A549 (cell line): ENCODE results near the gene REG3G. TPM values are rescaled to one million over a fixed set of nuclear protein-coding genes. Genes with fewer than 3 reads are reported as not detected.

ENCODE experiments used
- ATAC-seq, 2 experiments: fragments of 200-7000 bp in 1 of 2; fragments of >200 bp in 1 of 2; cut with Nextera tagmentation in 1 of 2; cut with Tn5 transposase in 1 of 2; 3 replicates each; pipeline versions ENCODE4 v1.8.0 to v1.9.1; 2018 to 2020; ENCODE audit warnings: mild to moderate bottlenecking in 1 of 2, moderate library complexity in 1 of 2
- CTCF ChIA-PET: fragments of 300-600 bp; sonication (Branson Sonifier 250); formaldehyde crosslinking; extraction: SDS; loops from one replicate; lab custom pipeline; 2021; ENCODE audit warnings: antibody characterized with exemption, inconsistent platforms; lab: Yijun Ruan, JAX
- POLR2A ChIA-PET: fragments of 350-600 bp; formaldehyde crosslinking; extraction: SDS; loops from one replicate; lab custom pipeline; 2021; ENCODE audit warnings: antibody characterized with exemption, inconsistent platforms; lab: Yijun Ruan, JAX
- DNase-seq, 2 experiments: peaks; one replicate each; pipeline versions ENCODE4 v3.0.0 to v3.0.0-alpha.2; 2011 to 2016; ENCODE audit warnings: low read depth in 1 of 2, low spot score in 1 of 2
- FAIRE-seq: peaks from 2 replicates; lab custom pipeline; 2011; peaks lifted over from hg19 to GRCh38; lab: Jason Lieb, UNC
- H3K27ac ChIP-seq, 2 experiments: fragments of >200 bp; sonication (Bioruptor Twin); formaldehyde crosslinking; 3 replicates each; pipeline ENCODE4 v1.5.1; 2016 to 2017
- H3K4me1 ChIP-seq: fragments of >200 bp; sonication (Bioruptor Twin); formaldehyde crosslinking; 3 replicates; pipeline ENCODE4 v1.6.1; 2016
- H3K4me2 ChIP-seq: fragments of >200 bp; sonication (Bioruptor Twin); formaldehyde crosslinking; 3 replicates; pipeline ENCODE4 v1.6.1; 2016
- H3K4me3 ChIP-seq: fragments of >200 bp; sonication (Bioruptor Twin); formaldehyde crosslinking; 3 replicates; pipeline ENCODE4 v1.5.1; 2016
- H3K9me3 ChIP-seq: fragments of >200 bp; sonication (Bioruptor Twin); formaldehyde crosslinking; 3 replicates; pipeline ENCODE4 v1.6.1; 2016
- BHLHE40 ChIP-seq: IDR thresholded peaks from 2 replicates; pipeline ENCODE4 v1.6.1; 2012; ENCODE audit warnings: low read depth, low read length, inconsistent platforms
- CHD2 ChIP-seq: fragments of 150-350 bp; IDR thresholded peaks from 2 replicates; pipeline ENCODE4 v1.6.1; 2014; ENCODE audit warnings: low read length; ENCODE audit not compliant: partially characterized antibody
- CHD4 ChIP-seq: fragments of 200-600 bp; sonication (generic); IDR thresholded peaks from 2 replicates; pipeline ENCODE4 v1.6.1; 2016; ENCODE audit warnings: antibody characterized with exemption, mild to moderate bottlenecking, borderline replicate concordance
- EHF ChIP-seq: fragments of 250-450 bp; sonication (Bioruptor Pico); IDR thresholded peaks from 2 replicates; pipeline ENCODE4 v1.5.0; 2020; ENCODE audit warnings: mild to moderate bottlenecking
- EHMT2 ChIP-seq: fragments of 200-600 bp; sonication (generic); IDR thresholded peaks from 2 replicates; pipeline ENCODE4 v1.6.1; 2016; ENCODE audit warnings: antibody characterized with exemption, low read depth, mild to moderate bottlenecking, moderate library complexity
- EP300 ChIP-seq, 2 experiments: fragments of >200 bp; sonication (Bioruptor Twin); formaldehyde crosslinking; IDR thresholded peaks; 2 replicates in 1 of 2; 3 replicates in 1 of 2; pipeline ENCODE4 v1.6.1; 2016 to 2017
- ESRRA ChIP-seq: fragments of 150-350 bp; IDR thresholded peaks from 2 replicates; pipeline ENCODE4 v1.6.1; 2014; ENCODE audit warnings: mild to moderate bottlenecking, low read length, borderline replicate concordance
- HDAC2 ChIP-seq: fragments of 200-600 bp; sonication (generic); IDR thresholded peaks from 2 replicates; pipeline ENCODE4 v1.6.1; 2016
- HOXA7 ChIP-seq: fragments of 250-450 bp; sonication (Bioruptor Pico); IDR thresholded peaks from 2 replicates; pipeline ENCODE4 v1.5.0; 2020; ENCODE audit warnings: mild to moderate bottlenecking, moderate library complexity
- HOXB13 ChIP-seq: fragments of 250-450 bp; sonication (Bioruptor Pico); IDR thresholded peaks from 2 replicates; pipeline ENCODE4 v1.5.0; 2020; ENCODE audit warnings: low read depth, mild to moderate bottlenecking, moderate library complexity
- JUN ChIP-seq, 2 experiments: fragments of >200 bp; sonication (Bioruptor Twin); formaldehyde crosslinking; IDR thresholded peaks; 2 replicates in 1 of 2; 3 replicates in 1 of 2; pipeline ENCODE4 v1.6.1; 2016 to 2017
- KDM1A ChIP-seq: fragments of 200-600 bp; sonication (generic); IDR thresholded peaks from 2 replicates; pipeline ENCODE4 v1.6.1; 2016; ENCODE audit warnings: low read depth, mild to moderate bottlenecking
- KDM5A ChIP-seq: fragments of 200-600 bp; sonication (generic); IDR thresholded peaks from 2 replicates; pipeline ENCODE4 v1.6.1; 2016; ENCODE audit warnings: antibody characterized with exemption, mild to moderate bottlenecking
- MYC ChIP-seq: IDR thresholded peaks from 2 replicates; pipeline ENCODE4 v1.6.1; 2012; ENCODE audit warnings: mild to moderate bottlenecking, inconsistent platforms, low read length, improper control_type of control experiment, borderline replicate concordance
- POLR2AphosphoS2 ChIP-seq: conservative IDR thresholded peaks from 2 replicates; pipeline ENCODE4 v1.6.1; 2012; ENCODE audit warnings: low read length, improper control_type of control experiment, inconsistent platforms
- RNF2 ChIP-seq: fragments of 200-600 bp; sonication (generic); IDR thresholded peaks from 2 replicates; pipeline ENCODE4 v1.6.1; 2016; ENCODE audit warnings: low read depth, mild to moderate bottlenecking, antibody characterized with exemption, moderate library complexity, borderline replicate concordance
- SMC3 ChIP-seq: fragments of >200 bp; sonication (Bioruptor Twin); formaldehyde crosslinking; IDR thresholded peaks from 3 replicates; pipeline ENCODE4 v1.6.1; 2018; ENCODE audit warnings: inconsistent platforms
- SREBF2 ChIP-seq: fragments of 450-650 bp; IDR thresholded peaks from 2 replicates; pipeline ENCODE4 v1.6.1; 2014; ENCODE audit warnings: mild to moderate bottlenecking, moderate library complexity
- TP53 ChIP-seq: fragments of 250-450 bp; sonication (Bioruptor Pico); IDR thresholded peaks from 2 replicates; pipeline ENCODE4 v1.5.0; 2021; ENCODE audit warnings: mild to moderate bottlenecking, moderate library complexity
- ZC3H11A ChIP-seq: fragments of 450-650 bp; IDR thresholded peaks from 2 replicates; pipeline ENCODE4 v1.6.1; 2014; ENCODE audit warnings: antibody characterized with exemption, mild to moderate bottlenecking
- WGBS: methylation state at CpG from one replicate; pipeline ENCODE4 v1.1.6; 2017; ENCODE audit errors: missing lambda C conversion rate; 5-methylcytosine and 5-hydroxymethylcytosine counted together
- polyA plus RNA-seq, 4 experiments: library from polyadenylated mRNA; depleted of rRNA in 3 of 4; stranded (reverse); fragments of >200 nt; fragmentation: RNase III in 1 of 4; extraction: RNeasy Plus Mini Kit Qiagen cat#74134 plus additional on column Dnase treatment in 1 of 4; gene quantifications; 2 replicates in 3 of 4; 3 replicates in 1 of 4; pipeline ENCODE4 v1.2.3, GENCODE V29; 2011 to 2017
- TF ChIP-seq, protein P1 (sequence below): fragments of 200-600 bp; sonication (generic); IDR thresholded peaks from 2 replicates; pipeline ENCODE4 v1.6.1; 2016; ENCODE audit warnings: antibody characterized with exemption, mild to moderate bottlenecking, moderate library complexity
- TF ChIP-seq, protein P2 (sequence below): IDR thresholded peaks from 2 replicates; pipeline ENCODE4 v1.6.1; 2012
- TF ChIP-seq, protein P3 (sequence below): fragments of 450-650 bp; IDR thresholded peaks from 2 replicates; pipeline ENCODE4 v1.6.1; 2014; ENCODE audit warnings: antibody characterized with exemption

REG3G gene
- polyA plus RNA-seq, 2 of the 4 experiments (the other 2 are of a cell fraction) = not detected

GRCh38 chr2:79026061-79026460 lies 559 bp downstream of the REG3G start:
- POLR2A ChIA-PET = no interaction called here
- no peak for TF ChIP-seq RNF2
- TF ChIP-seq, protein P1, sequence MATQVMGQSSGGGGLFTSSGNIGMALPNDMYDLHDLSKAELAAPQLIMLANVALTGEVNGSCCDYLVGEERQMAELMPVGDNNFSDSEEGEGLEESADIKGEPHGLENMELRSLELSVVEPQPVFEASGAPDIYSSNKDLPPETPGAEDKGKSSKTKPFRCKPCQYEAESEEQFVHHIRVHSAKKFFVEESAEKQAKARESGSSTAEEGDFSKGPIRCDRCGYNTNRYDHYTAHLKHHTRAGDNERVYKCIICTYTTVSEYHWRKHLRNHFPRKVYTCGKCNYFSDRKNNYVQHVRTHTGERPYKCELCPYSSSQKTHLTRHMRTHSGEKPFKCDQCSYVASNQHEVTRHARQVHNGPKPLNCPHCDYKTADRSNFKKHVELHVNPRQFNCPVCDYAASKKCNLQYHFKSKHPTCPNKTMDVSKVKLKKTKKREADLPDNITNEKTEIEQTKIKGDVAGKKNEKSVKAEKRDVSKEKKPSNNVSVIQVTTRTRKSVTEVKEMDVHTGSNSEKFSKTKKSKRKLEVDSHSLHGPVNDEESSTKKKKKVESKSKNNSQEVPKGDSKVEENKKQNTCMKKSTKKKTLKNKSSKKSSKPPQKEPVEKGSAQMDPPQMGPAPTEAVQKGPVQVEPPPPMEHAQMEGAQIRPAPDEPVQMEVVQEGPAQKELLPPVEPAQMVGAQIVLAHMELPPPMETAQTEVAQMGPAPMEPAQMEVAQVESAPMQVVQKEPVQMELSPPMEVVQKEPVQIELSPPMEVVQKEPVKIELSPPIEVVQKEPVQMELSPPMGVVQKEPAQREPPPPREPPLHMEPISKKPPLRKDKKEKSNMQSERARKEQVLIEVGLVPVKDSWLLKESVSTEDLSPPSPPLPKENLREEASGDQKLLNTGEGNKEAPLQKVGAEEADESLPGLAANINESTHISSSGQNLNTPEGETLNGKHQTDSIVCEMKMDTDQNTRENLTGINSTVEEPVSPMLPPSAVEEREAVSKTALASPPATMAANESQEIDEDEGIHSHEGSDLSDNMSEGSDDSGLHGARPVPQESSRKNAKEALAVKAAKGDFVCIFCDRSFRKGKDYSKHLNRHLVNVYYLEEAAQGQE = no peak
- TF ChIP-seq KDM5A = no peak
- TF ChIP-seq SREBF2 = no peak
- no peak for TF ChIP-seq ESRRA
- TF ChIP-seq EHF (CRISPR knock-in tag) = no peak
- TF ChIP-seq EP300 (IDR thresholded peaks at IDR 0.05) = no peak
- no peak for TF ChIP-seq TP53 (CRISPR knock-in tag)
- no peak for TF ChIP-seq EHMT2
- TF ChIP-seq, all 56 proteins: peak for 0
- Histone ChIP-seq H3K9me3 (peaks cover 14% of the 10 kb centered on the region; the same call in 1 of the 3 replicates), H3K27ac (no peak overlapping the region), H3K4me1 (no peaks in the 10 kb centered on the region), H3K4me3 (no peak overlapping the region), H3K4me2 (no peak overlapping the region)
- CTCF ChIA-PET = no interaction called here
- DNase-seq (no peak), FAIRE-seq (no peak), ATAC-seq (no peak)
- WGBS = 1% methylated on average over 4 of the region's 4 CpGs

GRCh38 chr2:79039944-79040343 lies 14.4 kb downstream of the REG3G start:
- CTCF ChIA-PET = interaction anchor here (0.9 kb wide), 1 partner anchor 26 kb away, joined by 3 read pairs; no protein-coding TSS in a partner anchor
- Histone ChIP-seq H3K4me3 (no peak overlapping the region), H3K4me2 (no peak overlapping the region)

More at GRCh38 chr2:79039944-79040343, 14.4 kb downstream of the REG3G start:
- peaks cover 6% of the 10 kb centered on the region; the same call in 2 of the 3 replicates for H3K9me3 ChIP-seq
- ATAC-seq = no peak
- no peaks in the 10 kb centered on the region for H3K4me1 ChIP-seq
- FAIRE-seq = no peak
- H3K27ac ChIP-seq = no peak overlapping the region
- DNase-seq = no peak
- POLR2A ChIA-PET = no interaction called here
- 3% methylated on average over 3 of the region's 3 CpGs for WGBS
- TF ChIP-seq SMC3 = no peak
- no peak for TF ChIP-seq BHLHE40
- no peak for TF ChIP-seq JUN (IDR thresholded peaks at IDR 0.05)
- no peak for TF ChIP-seq HOXA7 (CRISPR knock-in tag)
- TF ChIP-seq, protein P2, sequence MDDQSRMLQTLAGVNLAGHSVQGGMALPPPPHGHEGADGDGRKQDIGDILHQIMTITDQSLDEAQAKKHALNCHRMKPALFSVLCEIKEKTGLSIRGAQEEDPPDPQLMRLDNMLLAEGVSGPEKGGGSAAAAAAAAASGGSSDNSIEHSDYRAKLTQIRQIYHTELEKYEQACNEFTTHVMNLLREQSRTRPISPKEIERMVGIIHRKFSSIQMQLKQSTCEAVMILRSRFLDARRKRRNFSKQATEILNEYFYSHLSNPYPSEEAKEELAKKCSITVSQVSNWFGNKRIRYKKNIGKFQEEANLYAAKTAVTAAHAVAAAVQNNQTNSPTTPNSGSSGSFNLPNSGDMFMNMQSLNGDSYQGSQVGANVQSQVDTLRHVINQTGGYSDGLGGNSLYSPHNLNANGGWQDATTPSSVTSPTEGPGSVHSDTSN = no peak
- TF ChIP-seq HOXB13 = no peak
- no peak for TF ChIP-seq CHD2
- no peak for TF ChIP-seq KDM1A
- TF ChIP-seq, protein P3, sequence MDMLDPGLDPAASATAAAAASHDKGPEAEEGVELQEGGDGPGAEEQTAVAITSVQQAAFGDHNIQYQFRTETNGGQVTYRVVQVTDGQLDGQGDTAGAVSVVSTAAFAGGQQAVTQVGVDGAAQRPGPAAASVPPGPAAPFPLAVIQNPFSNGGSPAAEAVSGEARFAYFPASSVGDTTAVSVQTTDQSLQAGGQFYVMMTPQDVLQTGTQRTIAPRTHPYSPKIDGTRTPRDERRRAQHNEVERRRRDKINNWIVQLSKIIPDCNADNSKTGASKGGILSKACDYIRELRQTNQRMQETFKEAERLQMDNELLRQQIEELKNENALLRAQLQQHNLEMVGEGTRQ = no peak
- TF ChIP-seq POLR2AphosphoS2 = no peak
- TF ChIP-seq, protein P1 = no peak
- no peak for TF ChIP-seq HDAC2
- TF ChIP-seq ZC3H11A = no peak
- no peak for TF ChIP-seq CHD4
- TF ChIP-seq MYC = no peak
